RCC 7860 (cell line): Measurements from ENCODE around the gene SLC17A5.
"Not testable (repeated sequence)": the region's sequence is repeated elsewhere in the genome, so short reads cannot be mapped to it uniquely, and the experiment has no call there.

Experiments
- DNase-seq: peaks from one replicate; pipeline ENCODE4 v3.0.0-alpha.2; 2015; ENCODE audit warnings: low spot score
- FAIRE-seq: peaks from 2 replicates; lab custom pipeline; 2012; peaks lifted over from hg19 to GRCh38; lab: Jason Lieb, UNC

SLC17A5 gene, protein sequence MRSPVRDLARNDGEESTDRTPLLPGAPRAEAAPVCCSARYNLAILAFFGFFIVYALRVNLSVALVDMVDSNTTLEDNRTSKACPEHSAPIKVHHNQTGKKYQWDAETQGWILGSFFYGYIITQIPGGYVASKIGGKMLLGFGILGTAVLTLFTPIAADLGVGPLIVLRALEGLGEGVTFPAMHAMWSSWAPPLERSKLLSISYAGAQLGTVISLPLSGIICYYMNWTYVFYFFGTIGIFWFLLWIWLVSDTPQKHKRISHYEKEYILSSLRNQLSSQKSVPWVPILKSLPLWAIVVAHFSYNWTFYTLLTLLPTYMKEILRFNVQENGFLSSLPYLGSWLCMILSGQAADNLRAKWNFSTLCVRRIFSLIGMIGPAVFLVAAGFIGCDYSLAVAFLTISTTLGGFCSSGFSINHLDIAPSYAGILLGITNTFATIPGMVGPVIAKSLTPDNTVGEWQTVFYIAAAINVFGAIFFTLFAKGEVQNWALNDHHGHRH

DNA sequence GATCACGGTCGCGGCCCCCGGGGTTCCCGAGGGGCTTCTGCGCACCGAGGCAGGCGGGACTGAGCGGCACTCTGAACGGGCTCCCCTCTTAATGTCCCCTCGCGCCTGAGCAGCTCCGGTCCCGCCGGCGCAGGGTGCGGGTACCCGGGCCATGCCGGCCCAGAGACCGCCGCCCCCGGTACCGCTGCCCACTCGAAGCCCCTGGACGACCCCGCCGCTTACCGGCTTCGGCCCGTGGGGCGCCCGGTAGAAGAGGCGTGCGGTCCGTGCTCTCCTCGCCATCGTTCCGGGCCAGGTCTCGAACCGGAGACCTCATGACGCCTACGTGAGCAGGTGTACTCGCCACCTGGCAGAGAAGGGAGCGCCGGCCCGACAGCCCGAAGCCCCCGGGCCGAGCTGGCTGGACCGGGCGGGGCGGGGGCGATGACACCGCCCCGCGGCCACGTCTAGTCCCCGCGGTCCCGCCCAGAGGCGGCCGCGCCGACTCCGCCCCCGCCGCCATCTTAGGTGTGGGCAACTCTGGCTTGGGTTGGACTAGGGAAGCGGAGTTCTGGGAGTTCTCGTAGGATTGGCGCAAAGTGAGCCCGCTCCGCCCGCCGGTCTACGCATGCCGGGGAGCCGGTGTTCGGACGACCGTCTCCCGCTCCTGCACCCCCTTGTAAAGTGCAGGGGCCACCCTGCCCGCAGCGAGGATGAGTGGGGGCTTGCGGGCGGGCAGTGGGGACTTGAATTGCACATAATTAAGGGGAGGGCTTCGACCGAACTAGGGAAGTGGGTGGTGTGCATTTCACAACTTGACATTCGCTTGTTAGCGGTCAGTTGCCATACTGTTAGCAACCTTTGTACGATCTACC is at the start of gene SLC17A5:
TSS of gene SLC17A5 (minus strand) at position 422 of the 854 bp plus-strand sequence. CDS start at position 316, 106 bp downstream.
- FAIRE-seq (no peak), DNase-seq (peak; percentile 74)

DNA sequence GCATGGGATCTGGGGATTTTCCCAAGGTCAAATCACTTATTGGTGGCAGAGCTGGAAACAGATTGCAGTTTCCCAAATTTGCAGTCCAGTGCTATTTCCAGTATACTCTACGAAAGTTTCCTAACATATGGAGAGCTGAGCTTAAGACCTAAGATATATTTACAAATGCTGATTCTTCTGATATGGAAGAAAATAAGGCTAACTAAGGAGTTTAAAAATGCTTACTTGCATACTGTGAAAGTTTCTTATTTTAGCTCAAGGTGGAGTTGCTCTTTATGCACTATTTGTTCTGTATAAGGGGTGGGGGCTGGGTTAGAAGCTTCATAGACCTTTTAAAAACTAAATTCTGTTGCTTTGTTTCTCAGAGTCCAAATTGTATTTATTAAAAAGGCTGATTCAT is 49.7 kb upstream of the SLC17A5 start:
- no peak for DNase-seq
- FAIRE-seq: no peak

DNA sequence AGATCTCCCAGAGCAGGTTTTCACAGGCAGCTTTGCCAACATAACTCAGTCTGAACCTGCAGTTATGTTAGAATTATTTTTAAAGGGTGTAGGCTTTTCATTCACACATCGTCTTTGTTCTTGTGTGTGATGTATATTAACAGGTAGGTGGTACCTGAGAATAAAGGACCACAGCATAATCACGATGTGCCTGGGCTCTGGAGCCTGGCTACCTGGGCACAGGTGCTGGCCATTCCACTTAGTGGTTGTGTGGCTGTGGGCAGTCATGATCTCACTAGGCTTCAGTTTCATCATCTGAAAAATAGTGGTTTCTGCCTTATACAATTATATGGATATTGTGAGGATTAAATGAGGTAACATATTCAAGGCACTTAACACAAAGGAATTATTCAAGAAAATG is 48.7 kb upstream of the SLC17A5 start:
- no peak for FAIRE-seq
- no peak for DNase-seq

DNA sequence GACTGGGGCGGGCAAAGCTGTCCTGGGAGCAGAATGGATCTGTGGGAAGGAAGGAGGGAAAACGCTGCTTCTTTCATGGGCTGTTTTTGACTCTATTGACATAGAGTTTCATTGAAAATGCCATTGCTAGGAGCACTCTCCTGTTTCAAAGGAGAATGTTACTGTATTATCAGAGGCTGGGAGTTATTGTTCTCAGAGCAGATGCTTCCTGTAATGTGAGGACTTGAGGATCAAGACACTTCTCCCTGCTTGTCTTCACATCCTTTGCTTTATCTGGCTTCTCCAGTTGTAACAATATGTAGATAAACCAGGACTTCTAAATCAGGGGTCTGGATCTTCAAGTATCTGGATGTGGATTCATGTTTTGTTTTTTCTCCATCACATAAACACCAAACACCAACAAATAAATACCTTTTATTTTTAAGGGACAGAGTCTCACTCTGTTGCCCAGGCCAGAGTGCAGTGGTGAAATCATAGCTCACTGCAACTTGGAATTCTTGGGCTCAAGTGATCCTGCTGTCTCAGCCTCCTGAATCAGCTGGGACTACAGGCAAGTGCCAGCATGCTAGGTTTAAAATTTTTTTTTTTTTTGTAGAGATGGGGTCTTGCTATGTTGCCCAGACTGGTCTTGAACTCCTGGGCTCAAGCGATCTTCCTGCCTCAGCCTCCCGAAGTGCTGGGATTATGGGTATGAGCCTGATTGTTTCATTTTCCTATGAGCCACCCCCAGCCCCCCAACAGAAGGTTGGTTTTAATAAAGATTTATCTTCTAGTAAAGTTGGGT is 46.1 kb upstream of the SLC17A5 start:
- FAIRE-seq: no peak

DNA sequence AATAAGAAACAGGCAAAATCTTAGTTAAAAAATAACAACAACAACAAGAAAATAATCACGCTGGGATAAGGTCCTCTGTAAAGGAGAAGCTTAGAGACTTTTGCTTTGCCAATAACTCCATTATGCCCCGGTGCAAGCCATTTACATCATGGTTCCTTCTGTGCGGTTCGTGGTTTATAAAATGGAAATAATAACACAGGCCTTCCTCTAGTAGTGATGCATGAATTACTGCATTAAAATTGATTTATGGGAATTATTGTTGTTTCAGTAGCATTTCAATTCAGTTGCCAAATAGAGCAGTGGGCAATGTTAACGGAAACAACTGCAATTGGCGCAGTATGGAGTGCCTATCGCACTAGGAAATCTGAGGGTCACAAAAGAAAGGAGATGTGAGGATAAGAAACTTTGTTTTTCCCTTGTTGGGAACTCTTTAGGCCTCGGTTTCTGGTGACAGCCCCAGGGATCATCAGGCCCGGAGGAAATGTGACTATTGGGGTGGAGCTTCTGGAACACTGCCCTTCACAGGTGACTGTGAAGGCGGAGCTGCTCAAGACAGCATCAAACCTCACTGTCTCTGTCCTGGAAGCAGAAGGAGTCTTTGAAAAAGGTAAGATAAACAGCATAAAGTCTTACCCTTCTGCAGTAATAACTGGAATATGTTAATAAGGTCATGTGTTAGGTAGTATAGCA is 43.3 kb upstream of the SLC17A5 start:
- FAIRE-seq: no peak
- DNase-seq: no peak

More for the DNA sequence above, 46.1 kb upstream of the SLC17A5 start:
- DNase-seq: no peak

DNA sequence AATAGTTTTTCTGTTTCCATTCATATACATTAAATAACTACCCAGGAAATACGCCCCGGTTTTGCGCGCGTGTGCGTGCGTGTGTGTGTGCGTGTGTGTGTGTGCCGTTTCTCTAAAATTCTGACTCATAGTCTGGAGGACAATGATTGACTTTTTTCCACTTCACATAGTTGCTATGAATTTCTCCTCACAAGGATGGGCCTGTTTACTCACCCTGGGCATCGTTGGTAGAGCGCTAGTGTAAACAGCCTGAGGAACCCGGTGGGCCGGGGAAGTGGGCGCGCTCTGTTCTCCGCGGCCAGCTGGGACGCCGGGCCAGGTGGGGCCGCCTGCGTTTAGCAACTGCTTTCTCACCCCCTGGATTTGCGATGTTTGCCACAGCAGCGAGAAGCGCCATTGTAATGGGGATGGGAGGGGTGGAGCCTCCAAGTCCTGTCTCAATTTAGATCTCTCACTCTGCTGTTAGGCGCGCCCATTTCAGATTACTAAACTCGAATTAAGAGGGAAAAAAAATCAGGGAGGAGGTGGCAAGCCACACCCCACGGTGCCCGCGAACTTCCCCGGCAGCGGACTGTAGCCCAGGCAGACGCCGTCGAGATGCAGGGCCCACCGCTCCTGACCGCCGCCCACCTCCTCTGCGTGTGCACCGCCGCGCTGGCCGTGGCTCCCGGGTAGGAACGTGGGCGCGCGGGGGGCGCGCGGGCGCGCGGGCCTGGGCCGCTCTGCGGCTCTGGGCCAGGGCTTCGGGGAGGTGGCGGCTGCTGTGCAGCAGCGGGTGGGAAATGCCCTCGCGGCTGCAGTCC is 42.0 kb upstream of the SLC17A5 start, which contains the start of gene CD109:
TSS of gene CD109 (plus strand) at position 585 of the 803 bp plus-strand sequence. CDS start at position 598, 13 bp downstream.
- peak; percentile 75 for DNase-seq
- peak; percentile 66 for FAIRE-seq

DNA sequence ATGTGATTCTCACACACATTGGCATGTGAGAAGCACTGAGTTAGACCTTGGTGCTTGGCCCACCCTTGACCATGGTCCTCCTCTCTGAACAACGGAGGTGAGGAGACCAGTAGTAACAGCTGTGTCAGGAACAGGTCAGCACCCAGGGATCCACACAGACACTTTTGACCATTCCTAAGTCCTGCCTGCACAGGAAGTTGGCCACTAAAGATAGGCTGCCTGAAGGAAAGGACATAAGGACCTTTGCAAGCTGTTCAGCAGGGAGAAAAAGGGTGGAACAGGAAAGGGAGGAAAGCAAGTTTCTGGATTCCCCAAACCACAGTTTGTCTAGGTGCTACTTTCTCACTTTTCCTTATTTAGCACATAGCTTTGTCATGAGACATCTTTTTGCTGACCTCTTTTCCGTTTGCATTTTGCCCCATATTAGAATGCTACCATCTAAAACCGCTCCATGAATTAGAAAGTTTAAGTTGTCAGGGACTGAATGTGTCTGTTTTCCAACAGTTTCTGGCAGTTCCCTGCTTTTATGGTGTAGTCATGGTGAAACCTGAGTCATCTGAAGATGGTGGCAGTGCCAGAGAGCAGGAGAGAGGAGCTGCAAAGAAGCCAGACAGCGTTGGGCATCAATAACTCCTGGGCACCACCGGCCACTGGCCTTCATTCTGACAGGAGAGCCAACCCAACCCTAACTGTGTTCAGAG is 41.1 kb upstream of the SLC17A5 start:
- peak; percentile 63 for DNase-seq
- FAIRE-seq: peak; percentile 11

DNA sequence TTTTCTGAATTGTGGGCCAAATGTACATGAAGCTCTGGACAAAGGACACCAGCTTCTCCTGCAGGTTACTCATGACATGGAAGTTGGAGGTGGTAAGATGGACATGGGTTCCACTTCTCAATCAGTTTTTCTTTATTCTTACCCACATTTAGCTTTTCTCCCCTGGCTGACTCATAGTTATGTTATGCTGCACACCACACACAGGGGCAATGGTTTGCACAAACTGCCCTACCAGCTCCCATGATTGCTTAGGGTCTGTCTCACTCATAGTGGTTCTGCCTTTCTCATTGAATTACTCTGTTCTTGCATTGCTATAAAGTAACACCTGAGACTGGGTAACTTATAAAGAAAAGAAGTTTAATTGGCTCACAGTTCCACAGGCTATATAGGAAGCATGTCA is 37.7 kb upstream of the SLC17A5 start:
- no peak for DNase-seq
- FAIRE-seq: no peak

DNA sequence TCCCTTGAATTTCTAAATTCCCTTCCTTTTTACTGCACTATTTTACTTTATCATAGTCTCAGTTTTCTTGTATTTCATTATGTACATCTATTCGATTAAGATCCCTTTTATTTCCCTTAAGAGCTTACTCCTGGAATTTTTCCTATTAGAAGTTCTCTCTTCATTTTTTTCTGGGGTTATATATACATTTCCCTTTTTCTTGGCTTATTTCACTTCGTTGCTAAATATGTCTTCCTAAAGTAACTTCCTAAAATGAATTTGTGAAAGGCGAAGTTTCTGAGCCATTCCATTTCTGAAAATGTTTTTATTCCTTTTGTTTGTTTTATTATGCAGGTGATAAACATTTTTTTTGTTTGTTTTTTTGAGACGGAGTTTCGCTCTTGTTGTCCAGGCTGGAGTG is 36.3 kb upstream of the SLC17A5 start:
- DNase-seq (no peak), FAIRE-seq (no peak)

DNA sequence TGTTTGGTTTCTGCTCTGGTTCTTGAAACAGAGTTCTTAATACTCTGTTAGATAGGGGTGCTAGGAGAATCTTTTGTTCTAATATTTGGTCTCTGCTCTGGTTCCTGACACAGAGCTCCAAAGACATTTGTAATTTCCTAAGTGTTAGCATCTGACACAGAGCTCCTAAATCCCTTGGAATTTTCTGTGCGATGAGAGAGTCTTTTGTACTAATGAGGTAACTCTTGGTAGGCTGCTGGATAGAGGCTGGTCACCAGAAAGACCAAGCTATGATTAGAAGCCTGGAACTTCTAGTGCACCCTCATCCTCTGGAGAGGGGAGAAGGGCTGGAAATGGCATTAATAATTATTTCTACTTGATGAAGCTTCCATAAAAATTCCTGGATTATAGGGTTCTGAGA is 34.6 kb upstream of the SLC17A5 start:
- FAIRE-seq (no peak), DNase-seq (no peak)

DNA sequence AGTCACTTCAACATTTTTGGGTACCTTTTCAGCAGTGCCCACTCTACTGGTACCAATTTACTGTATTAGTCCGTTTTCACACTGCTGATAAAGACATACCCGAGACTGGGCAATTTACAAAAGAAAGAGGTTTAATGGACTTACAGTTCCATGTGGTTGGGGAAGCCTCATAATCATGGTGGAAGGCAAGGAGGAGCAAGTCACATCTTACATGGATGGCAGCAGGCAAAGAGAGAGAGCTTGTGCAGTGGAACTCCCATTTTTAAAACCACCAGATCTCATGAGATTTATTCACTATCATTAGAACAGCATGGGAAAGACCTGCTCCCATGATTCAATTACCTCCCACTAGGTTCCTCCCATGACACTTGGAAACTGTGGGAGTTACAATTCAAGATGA is 29.8 kb upstream of the SLC17A5 start:
- not testable (repeated sequence) for DNase-seq, FAIRE-seq

DNA sequence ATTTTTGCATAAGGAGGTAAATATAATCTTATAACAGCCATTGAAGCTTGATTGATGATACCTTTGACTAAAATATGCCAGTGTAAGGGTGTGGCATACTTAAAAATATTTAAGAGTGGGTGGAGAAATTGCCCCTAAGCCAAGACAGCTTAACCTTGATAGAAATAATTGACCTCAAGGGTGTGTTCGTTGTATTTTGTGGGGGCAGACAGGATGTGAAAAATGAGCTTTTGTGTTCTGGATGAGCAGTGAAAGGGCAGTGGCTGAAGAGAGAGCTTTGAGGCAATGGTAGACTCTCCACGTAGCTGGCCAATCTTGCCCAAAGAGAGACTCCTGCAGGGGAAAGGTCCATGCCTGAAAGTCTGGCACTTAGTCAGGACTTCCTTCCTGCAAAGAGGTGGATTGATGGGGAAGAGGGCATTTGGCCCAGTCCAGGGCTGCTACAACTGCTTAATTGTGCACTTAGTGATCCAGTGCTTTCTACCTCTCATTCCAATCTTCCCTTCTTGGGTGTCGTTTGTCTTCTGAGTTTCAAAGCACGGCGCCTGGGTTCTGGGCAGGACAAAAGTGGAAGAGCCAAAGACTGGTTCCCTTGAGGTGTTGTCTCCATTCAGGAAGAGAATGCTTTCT is 26.6 kb upstream of the SLC17A5 start:
- FAIRE-seq: no peak
- no peak for DNase-seq

DNA sequence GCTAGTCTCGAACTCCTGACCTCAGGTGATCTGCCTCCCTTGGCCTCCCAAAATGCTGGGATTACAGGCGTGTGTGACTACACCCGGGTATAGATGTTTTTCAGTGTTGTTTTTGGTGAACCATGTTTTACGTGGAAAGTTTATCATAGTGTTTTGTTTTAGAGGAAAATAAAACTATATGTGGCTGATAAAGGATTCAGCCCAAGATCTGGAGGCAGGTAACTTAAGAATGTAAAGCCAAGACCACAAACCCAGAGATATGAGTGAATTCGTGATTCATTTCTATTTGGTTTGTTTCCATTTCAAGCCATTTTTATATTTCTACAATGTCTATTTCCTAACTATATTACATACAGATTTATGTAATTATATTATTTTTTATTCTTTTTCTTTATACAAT is 26.1 kb upstream of the SLC17A5 start:
- FAIRE-seq, DNase-seq: not testable (repeated sequence)

DNA sequence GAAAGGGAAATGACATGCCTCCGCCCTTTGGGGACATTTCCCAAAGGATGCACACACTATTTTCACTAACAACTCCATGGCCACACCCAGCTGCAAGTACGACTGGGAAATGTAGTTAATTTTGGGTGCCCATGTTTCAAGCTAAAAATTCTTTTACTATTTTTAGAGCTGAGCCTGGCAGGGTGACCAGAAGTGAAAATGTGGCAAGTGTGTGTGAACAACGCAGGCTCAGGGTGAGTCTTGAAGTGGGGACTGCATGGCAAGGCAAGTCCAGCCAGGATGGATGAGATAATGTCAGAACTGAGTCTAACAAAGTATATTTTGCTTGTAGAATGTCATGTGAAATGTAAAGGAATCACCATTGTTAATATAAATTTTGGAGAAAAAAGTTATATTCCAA is 25.2 kb upstream of the SLC17A5 start:
- FAIRE-seq (no peak), DNase-seq (no peak)

DNA sequence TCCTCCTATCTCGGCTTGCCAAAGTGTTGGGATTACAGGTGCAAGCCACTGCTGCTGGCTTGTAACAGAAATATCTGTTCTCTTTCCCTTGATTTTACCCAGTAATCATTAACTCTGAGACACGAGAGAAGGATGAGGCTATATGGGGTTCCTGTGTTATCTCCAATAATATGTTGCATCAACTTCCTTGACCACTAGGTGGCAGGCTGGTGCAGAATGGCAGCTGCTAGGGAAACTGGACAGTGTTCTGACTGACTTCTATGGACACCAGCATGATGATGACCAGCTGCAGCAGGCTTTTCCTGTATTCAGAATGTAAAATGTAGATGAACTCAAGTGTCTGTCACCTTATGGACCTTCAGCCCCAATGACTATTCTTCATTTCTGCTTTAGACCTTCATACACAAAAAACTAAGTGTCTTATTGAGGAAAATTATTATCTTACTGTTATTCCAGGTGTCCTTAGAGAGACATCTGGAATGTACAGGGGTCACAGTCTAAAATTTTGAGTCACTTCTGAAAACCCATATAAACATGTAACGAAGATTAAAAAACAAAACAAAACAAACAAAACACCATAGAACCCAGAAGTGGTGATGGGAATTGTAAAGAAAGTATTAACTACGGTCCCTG is 21.8 kb upstream of the SLC17A5 start:
- FAIRE-seq: peak; percentile 75
- peak; percentile 67 for DNase-seq

DNA sequence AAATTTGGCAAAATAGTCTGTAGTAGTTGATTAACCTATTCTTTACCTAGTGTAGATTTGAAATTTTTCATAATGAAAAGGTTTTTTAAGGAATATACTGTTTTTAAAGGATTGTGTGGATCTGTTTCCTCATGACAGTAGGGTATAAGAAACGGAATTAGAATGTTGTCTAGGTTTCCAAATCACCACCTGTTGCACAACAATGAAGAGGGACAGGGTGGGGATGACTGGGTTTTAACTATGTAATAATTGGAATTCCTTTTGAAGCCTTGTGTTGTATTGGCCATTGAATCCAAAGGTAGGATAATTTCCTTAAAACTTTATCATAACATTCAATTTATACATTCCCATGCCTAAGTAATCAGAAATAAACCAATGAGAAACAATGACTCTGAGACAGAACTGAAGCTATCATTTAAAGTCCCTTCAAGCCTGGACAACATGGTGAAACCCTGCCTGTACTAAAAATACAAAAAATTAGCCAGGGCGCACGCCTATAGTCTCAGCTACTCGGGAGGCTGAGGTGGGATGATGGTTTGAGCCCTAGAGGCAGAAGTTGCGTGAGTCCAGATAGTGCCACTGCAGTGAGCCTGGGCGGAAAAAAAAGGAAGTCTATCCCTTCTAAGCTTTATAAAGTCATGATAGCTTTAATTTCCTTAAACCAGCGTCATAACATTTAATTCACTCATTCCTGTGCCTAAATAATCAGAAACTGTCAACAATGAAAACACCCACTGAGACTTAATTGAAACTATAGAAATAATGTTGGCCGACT is 18.3 kb upstream of the SLC17A5 start:
- no peak for FAIRE-seq
- DNase-seq: no peak

DNA sequence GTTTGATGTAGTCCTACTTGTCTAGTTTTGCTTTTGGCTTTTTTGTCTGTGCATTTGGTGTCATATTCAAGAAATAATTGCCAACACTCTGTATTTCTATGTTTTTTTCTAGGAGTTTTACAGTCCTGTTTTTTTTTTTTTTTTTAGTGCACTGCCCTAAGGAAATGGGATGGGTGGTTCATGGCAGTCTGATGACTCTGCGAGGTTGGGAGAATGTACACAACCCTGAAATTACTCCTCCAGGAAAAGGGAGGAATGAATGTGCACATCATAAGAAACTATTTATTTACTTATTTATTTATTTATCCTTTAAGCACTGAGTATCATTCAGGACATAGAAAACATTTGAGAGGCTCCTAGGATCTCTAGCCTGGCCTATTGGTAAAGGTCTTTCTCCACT is 15.2 kb upstream of the SLC17A5 start:
- FAIRE-seq: no peak
- no peak for DNase-seq
